Neural progenitor cell (in vitro differentiated cells): Measurements from ENCODE around the gene ABHD12. TPM values are rescaled to one million over a fixed set of nuclear protein-coding genes. Genes with fewer than 3 reads are reported as not detected.

Experiments used
- DNase-seq: peaks from one replicate; pipeline ENCODE4 v3.0.0-alpha.2; 2016; ENCODE audit warnings: low spot score
- H2AFZ ChIP-seq: fragments of 200-600 bp; sonication (generic); replicated peaks from 2 replicates; pipeline ENCODE4 v1.6.1; 2016; ENCODE audit warnings: antibody characterized with exemption
- H3F3A ChIP-seq: fragments of 200-600 bp; sonication (generic); 2 replicates; pipeline ENCODE4 v1.6.1; 2016; ENCODE audit warnings: antibody characterized with exemption, low read depth
- H3K27ac ChIP-seq: fragments of 200-600 bp; sonication (generic); 2 replicates; pipeline ENCODE4 v1.5.1; 2016; ENCODE audit warnings: mild to moderate bottlenecking
- H3K27me3 ChIP-seq: fragments of 200-600 bp; sonication (generic); 2 replicates; pipeline ENCODE4 v1.6.1; 2016; ENCODE audit warnings: mild to moderate bottlenecking, moderate library complexity
- H3K36me3 ChIP-seq: fragments of 200-600 bp; sonication (generic); 2 replicates; pipeline ENCODE4 v1.5.1; 2016
- H3K4me1 ChIP-seq: fragments of 200-600 bp; sonication (generic); 2 replicates; pipeline ENCODE4 v1.6.1; 2016; ENCODE audit warnings: mixed run types
- H3K4me2 ChIP-seq: fragments of 200-600 bp; sonication (generic); 2 replicates; pipeline ENCODE4 v1.6.1; 2016
- H3K4me3 ChIP-seq: fragments of 200-600 bp; sonication (generic); 2 replicates; pipeline ENCODE4 v1.5.1; 2016
- H3K79me2 ChIP-seq: fragments of 200-600 bp; sonication (generic); 2 replicates; pipeline ENCODE4 v1.6.1; 2016; ENCODE audit warnings: low read depth
- H3K9ac ChIP-seq: fragments of 200-600 bp; sonication (generic); 2 replicates; pipeline ENCODE4 v1.6.1; 2016
- H3K9me3 ChIP-seq: fragments of 200-600 bp; sonication (generic); 2 replicates; pipeline ENCODE4 v1.5.1; 2016; ENCODE audit warnings: low read depth
- H4K20me1 ChIP-seq: fragments of 200-600 bp; sonication (generic); 2 replicates; pipeline ENCODE4 v1.6.1; 2016; ENCODE audit warnings: low read depth
- H3K27ac Mint-ChIP-seq: 3 replicates; pipeline ENCODE4 v1.8.0; 2021; ENCODE audit warnings: mixed read lengths
- H3K27me3 Mint-ChIP-seq: 2 replicates; pipeline ENCODE4 v1.8.0; 2022; ENCODE audit warnings: low read depth, mild to moderate bottlenecking, inconsistent platforms, moderate library complexity, mixed read lengths; ENCODE audit not compliant: insufficient read depth
- H3K36me3 Mint-ChIP-seq: 3 replicates; pipeline ENCODE4 v1.8.0; 2021; ENCODE audit warnings: mixed read lengths
- H3K4me1 Mint-ChIP-seq: 3 replicates; pipeline ENCODE4 v1.8.0; 2021; ENCODE audit warnings: mixed read lengths
- H3K4me3 Mint-ChIP-seq: 3 replicates; pipeline ENCODE4 v1.8.0; 2021; ENCODE audit warnings: mild to moderate bottlenecking, moderate library complexity, mixed read lengths
- H3K9me3 Mint-ChIP-seq: 3 replicates; pipeline ENCODE4 v1.8.0; 2020; ENCODE audit warnings: mixed read lengths
- EZH2 ChIP-seq: fragments of 200-600 bp; sonication (generic); IDR thresholded peaks from 2 replicates; pipeline ENCODE4 v1.6.1; 2017; ENCODE audit warnings: antibody characterized with exemption, mild to moderate bottlenecking, moderate library complexity
- EZH2phosphoT487 ChIP-seq: fragments of 200-600 bp; sonication (generic); IDR thresholded peaks from 2 replicates; pipeline ENCODE4 v1.6.1; 2017; ENCODE audit warnings: antibody characterized with exemption
- small RNA-seq: library from RNA; depleted of rRNA; stranded (forward); fragments of <200 nt; gene quantifications from one replicate; pipeline ENCODE3, GENCODE V24; 2015
- total RNA-seq: library from RNA; depleted of rRNA; stranded (reverse); fragments of >200 nt; gene quantifications from 2 replicates; pipeline ENCODE4 v1.2.3, GENCODE V29; 2015; ENCODE audit warnings: low replicate concordance
- TF ChIP-seq, protein P1 (sequence below): fragments of 200-600 bp; sonication (generic); IDR thresholded peaks from 2 replicates; pipeline ENCODE4 v1.5.1; 2017; ENCODE audit warnings: antibody characterized with exemption, mild to moderate bottlenecking

The ABHD12 gene
- total RNA-seq, 1 donor from 2014 or later, result 20.8 TPM

DNA sequence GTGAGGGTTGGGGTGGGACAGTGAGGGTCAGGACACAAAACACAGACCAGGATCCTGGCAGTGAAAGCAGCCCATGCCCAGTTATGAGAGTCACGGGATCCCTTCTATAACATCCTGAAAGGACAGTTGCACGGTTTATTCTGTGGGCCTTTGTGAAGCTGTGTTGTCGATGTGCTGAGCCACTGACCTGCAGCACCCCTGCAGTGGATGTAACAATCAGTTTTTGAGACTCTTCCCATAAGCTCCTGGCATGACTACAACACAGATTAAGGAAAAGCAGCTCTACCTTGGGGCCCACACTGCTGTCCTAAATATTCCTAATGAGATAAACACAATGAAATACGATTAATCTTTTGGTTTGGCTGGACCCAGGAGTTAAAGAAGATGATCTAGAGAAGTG is 139.1 kb downstream of the ABHD12 start:
- H3K36me3 Mint-ChIP-seq, result peaks cover 9% of the 10 kb centered on the region
- Histone ChIP-seq H3K9me3 (no peaks in the 10 kb centered on the region), H3K9ac (no peak overlapping the region), H3K36me3 (no peaks in the 10 kb centered on the region), H3K4me1 (peaks cover 65% of the 10 kb centered on the region), H3K27me3 (peaks cover 10% of the 10 kb centered on the region), H4K20me1 (peaks cover 63% of the 10 kb centered on the region), H3F3A (peaks cover 47% of the 10 kb centered on the region), H3K27ac (peak overlapping the region; percentile 18), H3K4me2 (peak overlapping the region; percentile 93), H3K79me2 (peaks cover 80% of the 10 kb centered on the region), H2AFZ (no peak overlapping the region), H3K4me3 (peak overlapping the region; percentile 11)
- peak; percentile 65 for DNase-seq
- H3K4me3 Mint-ChIP-seq, result peak overlapping the region; percentile 73
- peaks cover 53% of the 10 kb centered on the region for H3K4me1 Mint-ChIP-seq
- TF ChIP-seq, protein P1, sequence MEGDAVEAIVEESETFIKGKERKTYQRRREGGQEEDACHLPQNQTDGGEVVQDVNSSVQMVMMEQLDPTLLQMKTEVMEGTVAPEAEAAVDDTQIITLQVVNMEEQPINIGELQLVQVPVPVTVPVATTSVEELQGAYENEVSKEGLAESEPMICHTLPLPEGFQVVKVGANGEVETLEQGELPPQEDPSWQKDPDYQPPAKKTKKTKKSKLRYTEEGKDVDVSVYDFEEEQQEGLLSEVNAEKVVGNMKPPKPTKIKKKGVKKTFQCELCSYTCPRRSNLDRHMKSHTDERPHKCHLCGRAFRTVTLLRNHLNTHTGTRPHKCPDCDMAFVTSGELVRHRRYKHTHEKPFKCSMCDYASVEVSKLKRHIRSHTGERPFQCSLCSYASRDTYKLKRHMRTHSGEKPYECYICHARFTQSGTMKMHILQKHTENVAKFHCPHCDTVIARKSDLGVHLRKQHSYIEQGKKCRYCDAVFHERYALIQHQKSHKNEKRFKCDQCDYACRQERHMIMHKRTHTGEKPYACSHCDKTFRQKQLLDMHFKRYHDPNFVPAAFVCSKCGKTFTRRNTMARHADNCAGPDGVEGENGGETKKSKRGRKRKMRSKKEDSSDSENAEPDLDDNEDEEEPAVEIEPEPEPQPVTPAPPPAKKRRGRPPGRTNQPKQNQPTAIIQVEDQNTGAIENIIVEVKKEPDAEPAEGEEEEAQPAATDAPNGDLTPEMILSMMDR, result no peak
- TF ChIP-seq EZH2phosphoT487 (no peak), EZH2 (no peak)
- no peaks in the 10 kb centered on the region for H3K9me3 Mint-ChIP-seq
- peaks cover 6% of the 10 kb centered on the region for H3K27me3 Mint-ChIP-seq
- H3K27ac Mint-ChIP-seq, result peak overlapping the region; percentile 36

DNA sequence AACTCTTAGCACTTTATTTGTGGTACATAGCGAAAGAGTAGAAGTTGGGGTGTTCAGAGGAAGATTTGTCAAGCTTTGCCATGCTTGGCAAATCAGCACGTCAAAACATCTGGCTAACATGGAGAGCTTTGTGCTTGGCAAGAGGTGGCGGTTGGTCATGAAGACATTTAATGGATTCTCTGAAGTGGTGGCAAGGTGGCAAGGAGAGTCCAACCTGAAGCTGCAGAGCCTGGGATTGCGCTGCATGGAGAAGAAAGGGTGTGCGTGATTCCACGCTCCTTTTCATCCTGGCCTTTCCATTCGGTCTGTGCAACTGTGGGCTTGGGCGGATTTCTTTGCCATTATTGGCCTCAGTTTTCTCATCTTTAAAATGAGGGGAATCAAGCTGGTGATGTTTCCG is 139.6 kb downstream of the ABHD12 start:
- Histone ChIP-seq H3K36me3 (no peaks in the 10 kb centered on the region), H3K79me2 (peaks cover 75% of the 10 kb centered on the region), H3F3A (peaks cover 52% of the 10 kb centered on the region), H3K4me3 (peak overlapping the region; percentile 11), H3K27ac (no peak overlapping the region), H4K20me1 (peaks cover 59% of the 10 kb centered on the region), H2AFZ (no peak overlapping the region), H3K27me3 (peaks cover 16% of the 10 kb centered on the region), H3K9me3 (no peaks in the 10 kb centered on the region), H3K9ac (no peak overlapping the region), H3K4me2 (peak overlapping the region; percentile 93), H3K4me1 (peaks cover 69% of the 10 kb centered on the region)
- Mint-ChIP-seq H3K4me3 (peak overlapping the region; percentile 73), H3K4me1 (peaks cover 56% of the 10 kb centered on the region), H3K27ac (peak overlapping the region; percentile 36), H3K27me3 (peaks cover 9% of the 10 kb centered on the region), H3K9me3 (no peaks in the 10 kb centered on the region), H3K36me3 (peaks cover 9% of the 10 kb centered on the region)
- no peak for DNase-seq
- TF ChIP-seq EZH2 (no peak), EZH2phosphoT487 (no peak)
- TF ChIP-seq, protein P1, result no peak

DNA sequence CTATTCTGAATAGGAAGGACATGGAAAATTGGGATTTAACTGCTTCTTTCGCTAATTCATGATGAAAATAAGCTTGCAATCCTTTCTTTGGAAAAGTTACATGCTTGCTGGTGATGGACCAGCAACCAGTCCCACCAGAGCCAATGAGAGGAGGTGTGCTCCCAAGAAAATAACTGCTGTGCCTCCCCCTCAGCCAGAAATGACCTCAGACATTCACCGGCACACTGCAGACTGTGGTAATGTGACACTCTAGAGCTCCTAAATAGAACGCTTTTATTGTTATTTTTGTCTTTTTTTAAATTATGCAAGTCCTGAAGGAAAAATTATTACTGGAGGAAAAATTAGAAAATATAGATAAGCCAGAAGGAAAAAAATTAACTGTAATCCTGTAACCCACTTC is 140.1 kb downstream of the ABHD12 start:
- H3K9me3 Mint-ChIP-seq, result no peaks in the 10 kb centered on the region
- H3K4me2 ChIP-seq, result peak overlapping the region; percentile 93
- peaks cover 10% of the 10 kb centered on the region for H3K27me3 Mint-ChIP-seq
- no peak for DNase-seq
- H3K9ac ChIP-seq, result no peak overlapping the region
- H3K4me1 ChIP-seq, result peaks cover 69% of the 10 kb centered on the region
- H3K36me3 ChIP-seq, result no peaks in the 10 kb centered on the region
- H3K4me3 Mint-ChIP-seq, result peak overlapping the region; percentile 73
- peaks cover 70% of the 10 kb centered on the region for H3K79me2 ChIP-seq
- peaks cover 54% of the 10 kb centered on the region for H4K20me1 ChIP-seq
- H3K36me3 Mint-ChIP-seq, result peaks cover 9% of the 10 kb centered on the region
- peak overlapping the region; percentile 1 for H3K4me3 ChIP-seq
- H3K4me1 Mint-ChIP-seq, result peaks cover 56% of the 10 kb centered on the region
- H2AFZ ChIP-seq, result no peak overlapping the region
- peaks cover 20% of the 10 kb centered on the region for H3K27me3 ChIP-seq
- peaks cover 54% of the 10 kb centered on the region for H3F3A ChIP-seq
- no peak overlapping the region for H3K27ac ChIP-seq
- H3K9me3 ChIP-seq, result no peaks in the 10 kb centered on the region
- no peak for TF ChIP-seq EZH2
- no peak for TF ChIP-seq EZH2phosphoT487
- TF ChIP-seq, protein P1, result no peak
- no peak overlapping the region for H3K27ac Mint-ChIP-seq

Small RNAs within 50 kb of the gene (small RNA-seq; reads per million reads assigned to genes)
- not detected for gene AL121772.2

Other genes starting within 250 kb of the ABHD12 start
- gene ENTPD6, start 195.1 kb downstream of the ABHD12 start, total RNA-seq, result 32.3 and 60.1 TPM in 2 replicates
- 40.9 and 76.7 TPM in 2 replicates for gene PYGB, start 142.8 kb downstream of the ABHD12 start, total RNA-seq
- 51.4 and 69.6 TPM in 2 replicates for gene GINS1, start 16.8 kb upstream of the ABHD12 start, total RNA-seq
- gene NINL, start 194.7 kb upstream of the ABHD12 start, total RNA-seq, result 21.5 and 32.2 TPM in 2 replicates
- 3.5 and 3.8 TPM in 2 replicates for gene NANP, start 233.2 kb upstream of the ABHD12 start, total RNA-seq